ENCODE measurements around the gene PNMA8C. TPM values are rescaled to one million over a fixed set of nuclear protein-coding genes. Genes with fewer than 3 reads are reported as not detected.
A peak's percentile ranks its signal among the peaks of the same experiment; 100 is the strongest.

The PNMA8C gene
- total RNA-seq, 3 donors from 2014 or later: 0.59 to 0.98 TPM; not detected in 1

DNA sequence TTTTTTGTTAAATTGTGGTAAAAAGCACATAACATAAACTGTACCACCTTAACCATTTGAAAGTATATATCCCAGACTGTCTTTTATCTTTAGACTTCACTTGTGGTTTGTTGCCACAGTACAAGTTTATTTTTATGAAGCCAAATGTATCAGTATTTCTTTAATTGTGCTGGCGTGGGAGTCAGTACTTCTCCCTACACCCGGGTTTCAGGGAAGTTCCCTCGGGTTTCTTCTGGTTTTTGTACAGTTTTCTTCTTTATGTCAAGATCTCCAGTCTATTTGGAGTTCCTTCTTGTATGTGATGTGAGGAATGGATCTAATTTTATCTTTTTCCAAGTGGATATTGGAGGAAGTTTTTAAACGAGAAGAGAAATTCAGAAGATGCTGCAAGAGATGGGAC lies 35.9 kb downstream of the PNMA8C start:
- no peaks in the 10 kb centered on the region for H3K27me3 ChIP-seq
- TF ChIP-seq CTCF (IDR thresholded peaks at IDR 0.05): no peak
- TF ChIP-seq POLR2AphosphoS5 (IDR thresholded peaks at IDR 0.05): no peak
- TF ChIP-seq POLR2A (IDR thresholded peaks at IDR 0.05): no peak
- H3K4me1 ChIP-seq: peaks cover 0 to 9% of the 10 kb centered on the region in 2 donors
- H3K9me3 ChIP-seq: no peaks in the 10 kb centered on the region
- H3K36me3 ChIP-seq: no peaks in the 10 kb centered on the region
- H3K4me3 ChIP-seq: no peak overlapping the region
- no peak for DNase-seq (ENCODE audit: low spot score in 2 of 2)
- H3K27ac ChIP-seq: peak overlapping the region; percentile 52 to 65
- intact Hi-C loops (cut with DNase I; ENCODE audit: low total_unique reads): no loop called here

DNA sequence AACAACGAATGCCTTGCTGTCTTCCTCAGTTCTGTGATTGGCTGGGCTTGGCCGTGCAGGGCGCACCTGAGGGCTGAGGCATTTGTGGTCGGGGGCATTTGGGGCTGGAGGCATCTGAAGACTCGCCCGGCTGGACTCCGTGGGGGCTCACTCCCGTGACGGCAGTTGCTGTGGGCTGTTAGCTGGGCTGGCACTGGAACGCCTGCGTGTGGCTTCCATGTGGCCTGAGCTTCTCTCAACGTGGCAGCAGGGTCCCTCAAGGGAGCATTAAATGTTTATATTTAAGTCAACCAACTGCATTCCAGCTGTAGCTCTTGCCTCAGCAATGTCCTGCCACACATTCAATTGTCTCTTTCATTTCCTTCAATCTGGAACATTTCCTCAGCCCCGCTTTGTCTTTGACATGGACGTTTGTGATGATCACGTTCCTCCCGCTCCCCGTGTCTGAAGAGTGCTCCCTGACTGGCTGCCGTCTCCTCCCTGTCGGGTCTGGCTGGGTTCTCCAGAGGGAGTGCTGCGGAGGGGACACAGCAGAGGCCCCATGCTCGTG lies 36.4 kb downstream of the PNMA8C start:
- Histone ChIP-seq H3K27me3 (no peaks in the 10 kb centered on the region), H3K4me3 (no peak overlapping the region), H3K27ac (peak overlapping the region; percentile 52 to 65), H3K9me3 (no peaks in the 10 kb centered on the region), H3K36me3 (no peaks in the 10 kb centered on the region), H3K4me1 (peaks cover 0 to 9% of the 10 kb centered on the region in 2 donors)
- DNase-seq (ENCODE audit: low spot score in 2 of 2): no peak
- TF ChIP-seq POLR2AphosphoS5 (IDR thresholded peaks at IDR 0.05): no peak
- no peak for TF ChIP-seq POLR2A (IDR thresholded peaks at IDR 0.05)
- no peak for TF ChIP-seq CTCF (IDR thresholded peaks at IDR 0.05)
- intact Hi-C loops (cut with DNase I; ENCODE audit: low total_unique reads): no loop called here

GRCh38 chr19:46391296-46392251 lies 37.2 kb downstream of the PNMA8C start:
- Histone ChIP-seq H3K27me3 (no peaks in the 10 kb centered on the region), H3K4me1 (peaks cover 0 to 9% of the 10 kb centered on the region in 2 donors), H3K27ac (peak overlapping the region; percentile 52 to 65), H3K36me3 (no peaks in the 10 kb centered on the region), H3K4me3 (no peak overlapping the region), H3K9me3 (no peaks in the 10 kb centered on the region)
- TF ChIP-seq POLR2A (IDR thresholded peaks at IDR 0.05) (no peak), POLR2AphosphoS5 (IDR thresholded peaks at IDR 0.05) (no peak), CTCF (IDR thresholded peaks at IDR 0.05) (no peak)
- no peak for DNase-seq (ENCODE audit: low spot score in 2 of 2)
- intact Hi-C loops (cut with DNase I; ENCODE audit: low total_unique reads): no loop called here

GRCh38 chr19:46390866-46391265 lies 37.9 kb downstream of the PNMA8C start:
- DNase-seq (ENCODE audit: low spot score in 2 of 2): no peak
- H3K36me3 ChIP-seq: no peaks in the 10 kb centered on the region
- H3K27me3 ChIP-seq: no peaks in the 10 kb centered on the region
- no peak for TF ChIP-seq POLR2A (IDR thresholded peaks at IDR 0.05)
- no peak for TF ChIP-seq POLR2AphosphoS5 (IDR thresholded peaks at IDR 0.05)
- TF ChIP-seq CTCF (IDR thresholded peaks at IDR 0.05): no peak
- no peaks in the 10 kb centered on the region for H3K9me3 ChIP-seq
- H3K4me1 ChIP-seq: peaks cover 0 to 9% of the 10 kb centered on the region in 2 donors
- intact Hi-C loops (cut with DNase I; ENCODE audit: low total_unique reads): no loop called here
- peak overlapping the region in 1 of 2 donors; percentile 9 for H3K27ac ChIP-seq
- H3K4me3 ChIP-seq: no peak overlapping the region

All from breast epithelium (tissue), 4 donors.